OCI-LY7 (cell line): ENCODE data around the gene GJA1. TPM values are rescaled to one million over a fixed set of nuclear protein-coding genes. Genes with fewer than 3 reads are reported as not detected.

Source experiments
- BruUV-seq: library from RNA; stranded (reverse); fragments of 400-500 nt; replicated peaks from 2 replicates; lab custom pipeline; 2021; lab: Mats Ljungman, UMichigan
- CTCF ChIA-PET: fragments of 300-600 bp; sonication (Branson Sonifier 250); formaldehyde crosslinking; loops from one replicate; lab custom pipeline; 2022; ENCODE audit warnings: antibody characterized with exemption; ENCODE audit not compliant: unreplicated experiment; lab: Charles Lee
- POLR2A ChIA-PET: fragments of 300-600 bp; sonication (Branson Sonifier 250); formaldehyde crosslinking; loops from one replicate; lab custom pipeline; 2022; ENCODE audit warnings: antibody characterized with exemption; lab: Charles Lee
- DNase-seq: peaks from one replicate; pipeline ENCODE4 v3.0.0-alpha.2; 2015; ENCODE audit warnings: low spot score
- H2AFZ ChIP-seq: fragments of 200-600 bp; sonication (generic), shearing (Covaris generic); 2 replicates; pipeline ENCODE4 v1.6.1; 2014; ENCODE audit warnings: mild to moderate bottlenecking, antibody characterized with exemption, low read length, moderate library complexity
- H3K27ac ChIP-seq: fragments of 200-600 bp; sonication (generic); 2 replicates; pipeline ENCODE4 v1.5.1; 2014; ENCODE audit warnings: mixed run types, low read depth, mild to moderate bottlenecking, moderate library complexity, low read length, inconsistent platforms; ENCODE audit not compliant: poor library complexity, severe bottlenecking
- H3K36me3 ChIP-seq: fragments of 200-600 bp; sonication (generic); 2 replicates; pipeline ENCODE4 v1.6.1; 2014; ENCODE audit warnings: mild to moderate bottlenecking, antibody characterized with exemption, low read length, moderate library complexity, mixed read lengths; ENCODE audit not compliant: insufficient read depth
- H3K4me1 ChIP-seq: fragments of 200-600 bp; sonication (generic); 2 replicates; pipeline ENCODE4 v1.5.1; 2014; ENCODE audit warnings: mild to moderate bottlenecking, low read length; ENCODE audit not compliant: insufficient read depth, poor library complexity, severe bottlenecking
- H3K4me2 ChIP-seq: fragments of 200-600 bp; sonication (generic); 2 replicates; pipeline ENCODE4 v1.6.1; 2014; ENCODE audit warnings: mild to moderate bottlenecking, low read length
- H3K4me3 ChIP-seq: fragments of 200-600 bp; sonication (generic); 2 replicates; pipeline ENCODE4 v1.5.1; 2014; ENCODE audit warnings: mild to moderate bottlenecking, low read depth, low read length; ENCODE audit not compliant: poor library complexity, severe bottlenecking
- H3K79me2 ChIP-seq: fragments of 200-600 bp; sonication (generic); 2 replicates; pipeline ENCODE4 v1.6.1; 2016; ENCODE audit warnings: low read depth, mild to moderate bottlenecking, low read length, moderate library complexity, mixed read lengths; ENCODE audit not compliant: insufficient read depth
- H3K9me2 ChIP-seq: fragments of 200-600 bp; sonication (generic); 2 replicates; pipeline ENCODE4 v1.6.1; 2016; ENCODE audit warnings: mild to moderate bottlenecking, low read length, mixed read lengths; ENCODE audit not compliant: insufficient read depth
- H3K9me3 ChIP-seq: fragments of 200-600 bp; sonication (generic); 2 replicates; pipeline ENCODE4 v1.6.1; 2014; ENCODE audit warnings: mild to moderate bottlenecking, mixed run types, low read length, mixed read lengths
- H4K20me1 ChIP-seq: fragments of 200-600 bp; sonication (generic); 2 replicates; pipeline ENCODE4 v1.6.1; 2014; ENCODE audit warnings: mild to moderate bottlenecking, antibody characterized with exemption, low read length, moderate library complexity, mixed read lengths; ENCODE audit not compliant: insufficient read depth
- EZH2phosphoT487 ChIP-seq: fragments of 200-600 bp; sonication (generic); IDR thresholded peaks from 2 replicates; pipeline ENCODE4 v1.6.1; 2018; ENCODE audit warnings: low read depth, borderline replicate concordance, mild to moderate bottlenecking, mixed run types, antibody characterized with exemption, low read length, moderate library complexity, mixed read lengths
- intact Hi-C: fragments of 100-400 bp; cut with micrococcal nuclease; formaldehyde crosslinking; loops from one replicate; pipeline ENCODE4 v1.10.0; 2022; ENCODE audit not compliant: unreplicated experiment
- total RNA-seq, 2 experiments: library from RNA; depleted of rRNA in 1 of 2; stranded (reverse); fragments of >200 nt in 1 of 2; shearing (Covaris generic) in 1 of 2; gene quantifications; 2 replicates each; pipeline ENCODE4 v1.2.3, GENCODE V29; 2014 to 2022
- TF ChIP-seq, protein P1 (sequence below): fragments of 200-600 bp; sonication (generic); conservative IDR thresholded peaks from 2 replicates; pipeline ENCODE4 v1.5.1; 2014; ENCODE audit warnings: mild to moderate bottlenecking, antibody characterized with exemption, low read length, moderate library complexity, mixed read lengths

GJA1 gene
- total RNA-seq, 2 experiments from 2014 or later, result not detected

DNA sequence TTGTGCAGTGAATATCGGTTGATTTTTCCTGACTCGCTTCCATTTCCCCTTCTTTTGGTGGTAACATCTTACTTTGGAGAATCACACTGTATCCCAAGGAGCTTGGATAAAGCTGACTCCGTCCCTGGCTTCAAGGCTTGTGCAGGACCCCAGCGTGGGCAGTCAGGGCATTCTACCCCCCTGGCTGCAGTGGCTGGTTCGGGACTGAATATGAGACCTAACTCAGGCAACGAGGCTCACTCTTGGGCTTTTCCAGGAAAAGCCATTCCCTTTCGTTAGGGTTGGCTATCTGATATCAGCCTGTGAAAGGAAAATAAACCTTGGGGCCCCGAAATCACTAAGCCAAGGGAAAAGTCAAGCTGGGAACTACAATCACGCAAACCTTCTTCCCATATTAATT is 30.1 kb upstream of the GJA1 start:
- Histone ChIP-seq H3K4me3 (no peak overlapping the region), H3K4me2 (no peak overlapping the region), H4K20me1 (no peaks in the 10 kb centered on the region), H3K9me3 (no peaks in the 10 kb centered on the region), H3K4me1 (no peaks in the 10 kb centered on the region), H3K9me2 (no peaks in the 10 kb centered on the region), H3K27ac (no peak overlapping the region), H2AFZ (no peak overlapping the region), H3K79me2 (no peaks in the 10 kb centered on the region), H3K36me3 (no peaks in the 10 kb centered on the region)
- ChIA-PET CTCF (no interaction called here), POLR2A (interaction anchor here (0.6 to 0.7 kb wide), 2 partner anchors 13 to 15 kb away, joined by 4 to 5 read pairs; no protein-coding TSS in a partner anchor)
- intact Hi-C loops, result no loop called here
- no TSS peak for BruUV-seq
- TF ChIP-seq, protein P1, sequence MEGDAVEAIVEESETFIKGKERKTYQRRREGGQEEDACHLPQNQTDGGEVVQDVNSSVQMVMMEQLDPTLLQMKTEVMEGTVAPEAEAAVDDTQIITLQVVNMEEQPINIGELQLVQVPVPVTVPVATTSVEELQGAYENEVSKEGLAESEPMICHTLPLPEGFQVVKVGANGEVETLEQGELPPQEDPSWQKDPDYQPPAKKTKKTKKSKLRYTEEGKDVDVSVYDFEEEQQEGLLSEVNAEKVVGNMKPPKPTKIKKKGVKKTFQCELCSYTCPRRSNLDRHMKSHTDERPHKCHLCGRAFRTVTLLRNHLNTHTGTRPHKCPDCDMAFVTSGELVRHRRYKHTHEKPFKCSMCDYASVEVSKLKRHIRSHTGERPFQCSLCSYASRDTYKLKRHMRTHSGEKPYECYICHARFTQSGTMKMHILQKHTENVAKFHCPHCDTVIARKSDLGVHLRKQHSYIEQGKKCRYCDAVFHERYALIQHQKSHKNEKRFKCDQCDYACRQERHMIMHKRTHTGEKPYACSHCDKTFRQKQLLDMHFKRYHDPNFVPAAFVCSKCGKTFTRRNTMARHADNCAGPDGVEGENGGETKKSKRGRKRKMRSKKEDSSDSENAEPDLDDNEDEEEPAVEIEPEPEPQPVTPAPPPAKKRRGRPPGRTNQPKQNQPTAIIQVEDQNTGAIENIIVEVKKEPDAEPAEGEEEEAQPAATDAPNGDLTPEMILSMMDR, result no peak
- TF ChIP-seq EZH2phosphoT487, result no peak
- DNase-seq, result no peak

DNA sequence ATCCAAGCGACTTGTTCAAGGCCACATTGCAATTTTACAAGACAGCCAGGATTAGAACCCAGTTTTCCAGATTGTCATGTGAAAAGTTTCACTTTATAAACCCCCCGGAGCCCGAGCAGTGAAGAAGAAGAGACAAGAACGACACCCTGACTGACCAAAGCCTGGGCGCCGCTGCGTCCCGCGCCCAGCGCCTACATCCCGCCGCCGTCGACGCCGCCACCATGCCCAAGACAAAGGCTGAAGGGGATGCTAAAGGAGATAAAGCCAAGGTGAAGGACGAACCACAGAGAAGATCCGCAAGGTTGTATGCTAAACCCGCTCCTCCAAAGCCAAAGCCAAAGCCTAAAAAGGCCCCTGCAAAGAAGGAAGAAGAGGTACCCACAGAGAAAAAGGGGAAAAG is 27.1 kb upstream of the GJA1 start:
- Histone ChIP-seq H3K27ac (no peak overlapping the region), H3K9me3 (no peaks in the 10 kb centered on the region), H3K4me1 (no peaks in the 10 kb centered on the region), H3K4me3 (no peak overlapping the region), H2AFZ (no peak overlapping the region), H4K20me1 (no peaks in the 10 kb centered on the region), H3K9me2 (no peaks in the 10 kb centered on the region), H3K36me3 (no peaks in the 10 kb centered on the region), H3K79me2 (no peaks in the 10 kb centered on the region), H3K4me2 (no peak overlapping the region)
- POLR2A ChIA-PET, result no interaction called here
- intact Hi-C loops, result no loop called here
- CTCF ChIA-PET, result no interaction called here
- no peak for DNase-seq
- TF ChIP-seq, protein P1, result no peak
- no peak for TF ChIP-seq EZH2phosphoT487
- no TSS peak for BruUV-seq

DNA sequence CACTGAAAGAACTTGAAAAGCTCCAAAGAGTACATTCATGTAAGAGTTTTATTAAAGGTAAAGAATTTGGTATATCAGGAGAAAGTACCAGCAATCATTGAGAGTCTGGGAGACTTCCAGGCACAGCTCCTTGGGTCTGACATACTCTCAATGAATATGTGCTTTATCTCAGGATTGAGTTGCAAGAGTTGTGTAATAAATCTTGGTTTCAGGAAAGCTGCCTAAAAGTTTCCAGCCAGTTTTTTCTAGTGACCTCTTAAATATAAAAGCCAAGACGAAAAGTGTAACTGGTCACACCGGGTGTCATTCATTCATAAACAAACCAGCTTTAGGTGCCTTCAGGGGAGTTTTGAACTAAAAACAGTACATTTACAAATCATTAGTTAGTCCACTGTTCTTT is 21.6 kb upstream of the GJA1 start:
- Histone ChIP-seq H3K9me2 (no peaks in the 10 kb centered on the region), H3K4me3 (no peak overlapping the region), H3K4me1 (no peaks in the 10 kb centered on the region), H3K27ac (no peak overlapping the region), H2AFZ (no peak overlapping the region), H3K9me3 (no peaks in the 10 kb centered on the region), H3K4me2 (no peak overlapping the region), H4K20me1 (no peaks in the 10 kb centered on the region), H3K36me3 (no peaks in the 10 kb centered on the region), H3K79me2 (no peaks in the 10 kb centered on the region)
- BruUV-seq, result no TSS peak
- intact Hi-C loops, result no loop called here
- CTCF ChIA-PET, result no interaction called here
- TF ChIP-seq, protein P1, result no peak
- no peak for TF ChIP-seq EZH2phosphoT487
- DNase-seq, result no peak
- POLR2A ChIA-PET, result no interaction called here
